OCI-LY7 (cell line): ENCODE measurements around the gene GARRE1.

Experiments used
- CTCF ChIP-seq: fragments of 200-600 bp; sonication (generic); conservative IDR thresholded peaks from 2 replicates; pipeline ENCODE4 v1.5.1; 2014; ENCODE audit warnings: mild to moderate bottlenecking, antibody characterized with exemption, low read length, moderate library complexity, mixed read lengths
- EZH2phosphoT487 ChIP-seq: fragments of 200-600 bp; sonication (generic); IDR thresholded peaks from 2 replicates; pipeline ENCODE4 v1.6.1; 2018; ENCODE audit warnings: low read depth, borderline replicate concordance, mild to moderate bottlenecking, mixed run types, antibody characterized with exemption, low read length, moderate library complexity, mixed read lengths

- no peak for TF ChIP-seq CTCF
- no peak for TF ChIP-seq EZH2phosphoT487
Measured at GRCh38 chr19:34208291-34208884, 46.0 kb upstream of the GARRE1 start.
